ENCODE measurements around the gene TECTA. TPM values are rescaled to one million over a fixed set of nuclear protein-coding genes. Genes with fewer than 3 reads are reported as not detected.

Gene TECTA
- total RNA-seq, 2 experiments from 2014 or later = 0.22 to 0.42 TPM

DNA sequence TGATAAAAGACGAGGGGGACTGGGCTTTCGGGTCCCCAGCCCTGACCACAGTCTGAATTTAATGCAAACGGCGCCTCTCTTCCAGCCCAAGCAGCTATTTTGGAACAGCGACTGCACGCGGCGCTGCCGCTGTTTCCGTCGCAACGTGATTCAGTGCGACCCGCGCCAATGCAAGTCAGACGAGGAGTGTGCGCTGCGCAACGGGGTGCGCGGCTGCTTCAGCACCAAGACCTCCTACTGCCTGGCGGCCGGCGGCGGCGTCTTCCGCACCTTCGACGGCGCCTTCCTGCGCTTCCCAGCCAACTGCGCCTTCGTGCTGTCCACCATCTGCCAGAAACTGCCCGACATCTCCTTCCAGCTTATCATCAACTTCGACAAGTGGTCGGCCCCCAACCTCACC, 56.7 kb downstream of the TECTA start:
- H3K27me3 Mint-ChIP-seq = no peaks in the 10 kb centered on the region
- ChIA-PET POLR2A (no interaction called here), CTCF (no interaction called here)
- peaks cover 0 to 7% of the 10 kb centered on the region in 2 experiments for H3K9me3 ChIP-seq (ENCODE audit: control insufficient read depth in 1 of 2, insufficient read depth in 1 of 2, low read length in 2 of 2)
- no peaks in the 10 kb centered on the region for H3K4me1 Mint-ChIP-seq (ENCODE audit: low read depth)
- no peak overlapping the region for H3K4me3 Mint-ChIP-seq
- no peak for TF ChIP-seq CTCF (IDR thresholded peaks at IDR 0.05)
- no peaks in the 10 kb centered on the region for H3K36me3 Mint-ChIP-seq (ENCODE audit: low read depth)
- H3K9me3 Mint-ChIP-seq = no peaks in the 10 kb centered on the region
- DNase-seq (no peak), ATAC-seq (ENCODE audit: poor library complexity) (no peak)
- H3K4me1 ChIP-seq (ENCODE audit: insufficient read depth, low read length) = no peaks in the 10 kb centered on the region
- no peaks in the 10 kb centered on the region for H3K27me3 ChIP-seq (ENCODE audit: control insufficient read depth in 1 of 2, insufficient read depth in 2 of 2, low read length in 2 of 2)
- H3K36me3 ChIP-seq (ENCODE audit: insufficient read depth, low read length) = no peaks in the 10 kb centered on the region
- intact Hi-C loops (cut with DNase I, micrococcal nuclease) = no loop called here
- no peak overlapping the region for H3K27ac Mint-ChIP-seq
- H3K4me3 ChIP-seq (ENCODE audit: low read length) = no peak overlapping the region
- no peak overlapping the region for H3K27ac ChIP-seq (ENCODE audit: low read depth in 1 of 2, low read length in 2 of 2)

DNA sequence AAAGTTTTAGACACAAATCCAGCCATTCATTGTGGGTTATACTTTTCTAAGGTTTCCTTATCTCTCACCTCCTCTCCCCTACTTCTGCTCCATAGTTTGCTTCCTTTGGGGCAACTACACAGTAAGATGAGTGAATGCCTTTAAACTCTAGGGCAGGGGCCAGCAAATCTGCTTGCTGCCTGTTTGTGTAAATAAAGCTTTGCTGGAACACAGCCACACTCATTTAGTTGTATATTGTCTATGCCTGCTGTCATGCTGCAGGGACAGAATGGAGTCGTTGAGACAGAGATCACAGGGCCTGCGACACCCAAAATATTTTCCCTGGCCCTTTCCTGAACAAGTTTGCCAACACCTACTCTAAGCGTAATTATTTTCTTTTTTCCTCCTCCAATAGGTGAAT, 58.7 kb downstream of the TECTA start:
- H3K36me3 Mint-ChIP-seq (ENCODE audit: low read depth) = no peaks in the 10 kb centered on the region
- ChIA-PET POLR2A (no interaction called here), CTCF (no interaction called here)
- TF ChIP-seq CTCF (IDR thresholded peaks at IDR 0.05) = no peak
- no peak overlapping the region for H3K27ac ChIP-seq (ENCODE audit: low read depth in 1 of 2, low read length in 2 of 2)
- no peaks in the 10 kb centered on the region for H3K9me3 Mint-ChIP-seq
- peaks cover 0 to 5% of the 10 kb centered on the region in 2 experiments for H3K9me3 ChIP-seq (ENCODE audit: control insufficient read depth in 1 of 2, insufficient read depth in 1 of 2, low read length in 2 of 2)
- H3K36me3 ChIP-seq (ENCODE audit: insufficient read depth, low read length) = no peaks in the 10 kb centered on the region
- H3K27me3 ChIP-seq (ENCODE audit: control insufficient read depth in 1 of 2, insufficient read depth in 2 of 2, low read length in 2 of 2) = peaks cover 0 to under 1% of the 10 kb centered on the region in 2 experiments
- DNase-seq (no peak), ATAC-seq (ENCODE audit: poor library complexity) (no peak)
- no peak overlapping the region for H3K4me3 ChIP-seq (ENCODE audit: low read length)
- H3K4me1 ChIP-seq (ENCODE audit: insufficient read depth, low read length) = no peaks in the 10 kb centered on the region
- no peaks in the 10 kb centered on the region for H3K4me1 Mint-ChIP-seq (ENCODE audit: low read depth)
- H3K27me3 Mint-ChIP-seq = no peaks in the 10 kb centered on the region
- H3K27ac Mint-ChIP-seq = no peak overlapping the region
- intact Hi-C loops (cut with DNase I, micrococcal nuclease) = no loop called here
- no peak overlapping the region for H3K4me3 Mint-ChIP-seq

DNA sequence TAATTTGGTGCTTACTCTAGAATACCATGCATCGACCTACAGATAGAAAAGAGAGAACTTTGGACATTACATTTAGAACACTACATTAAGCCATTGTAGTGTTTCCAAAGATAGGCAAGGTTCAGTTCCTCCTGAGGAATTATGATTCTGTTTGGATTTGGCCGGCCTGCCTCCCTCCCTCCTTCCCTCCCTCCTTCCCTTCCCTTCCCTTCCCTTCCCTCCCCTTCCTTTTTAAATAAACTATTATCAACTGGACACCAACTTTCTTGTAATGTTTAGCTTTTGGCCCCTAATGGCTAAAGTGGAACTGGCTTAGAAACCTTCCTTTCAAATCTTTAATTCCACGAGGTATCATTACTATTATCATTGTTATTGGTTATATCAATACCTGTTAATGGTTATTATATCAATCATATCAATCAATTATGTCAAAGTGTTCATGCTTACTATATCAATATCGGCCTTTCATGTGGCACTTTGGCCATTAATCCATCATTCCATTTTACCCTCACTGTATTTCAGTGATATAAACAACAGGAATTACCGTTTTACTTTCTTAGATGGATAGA, 60.4 kb downstream of the TECTA start:
- H3K36me3 ChIP-seq (ENCODE audit: insufficient read depth, low read length) = no peaks in the 10 kb centered on the region
- H3K36me3 Mint-ChIP-seq (ENCODE audit: low read depth) = no peaks in the 10 kb centered on the region
- no peaks in the 10 kb centered on the region for H3K9me3 Mint-ChIP-seq
- H3K27ac Mint-ChIP-seq = no peak overlapping the region
- H3K4me1 ChIP-seq (ENCODE audit: insufficient read depth, low read length) = no peaks in the 10 kb centered on the region
- H3K27me3 ChIP-seq (ENCODE audit: control insufficient read depth in 1 of 2, insufficient read depth in 2 of 2, low read length in 2 of 2) = peaks cover 0 to 7% of the 10 kb centered on the region in 2 experiments
- H3K27ac ChIP-seq (ENCODE audit: low read depth in 1 of 2, low read length in 2 of 2) = no peak overlapping the region
- no peak for ATAC-seq (ENCODE audit: poor library complexity)
- no peaks in the 10 kb centered on the region for H3K4me1 Mint-ChIP-seq (ENCODE audit: low read depth)
- H3K4me3 ChIP-seq (ENCODE audit: low read length) = no peak overlapping the region
- ChIA-PET POLR2A (no interaction called here), CTCF (no interaction called here)
- peaks cover 0 to 5% of the 10 kb centered on the region in 2 experiments for H3K9me3 ChIP-seq (ENCODE audit: control insufficient read depth in 1 of 2, insufficient read depth in 1 of 2, low read length in 2 of 2)
- no peaks in the 10 kb centered on the region for H3K27me3 Mint-ChIP-seq
- no peak for DNase-seq
- intact Hi-C loops (cut with DNase I, micrococcal nuclease) = no loop called here
- H3K4me3 Mint-ChIP-seq = no peak overlapping the region
- no peak for TF ChIP-seq CTCF (IDR thresholded peaks at IDR 0.05)

Measured in CD4-positive, alpha-beta T cell (primary cell).